HG02798 (cell line): Measurements from ENCODE around the gene CHD3.

ENCODE experiments used
- ATAC-seq: cut with Tn5 transposase; IDR thresholded peaks from one replicate; pipeline ENCODE4 v1.9.1; 2021; ENCODE audit warnings: mild to moderate bottlenecking; ENCODE audit not compliant: unreplicated experiment, poor library complexity

The CHD3 gene

DNA sequence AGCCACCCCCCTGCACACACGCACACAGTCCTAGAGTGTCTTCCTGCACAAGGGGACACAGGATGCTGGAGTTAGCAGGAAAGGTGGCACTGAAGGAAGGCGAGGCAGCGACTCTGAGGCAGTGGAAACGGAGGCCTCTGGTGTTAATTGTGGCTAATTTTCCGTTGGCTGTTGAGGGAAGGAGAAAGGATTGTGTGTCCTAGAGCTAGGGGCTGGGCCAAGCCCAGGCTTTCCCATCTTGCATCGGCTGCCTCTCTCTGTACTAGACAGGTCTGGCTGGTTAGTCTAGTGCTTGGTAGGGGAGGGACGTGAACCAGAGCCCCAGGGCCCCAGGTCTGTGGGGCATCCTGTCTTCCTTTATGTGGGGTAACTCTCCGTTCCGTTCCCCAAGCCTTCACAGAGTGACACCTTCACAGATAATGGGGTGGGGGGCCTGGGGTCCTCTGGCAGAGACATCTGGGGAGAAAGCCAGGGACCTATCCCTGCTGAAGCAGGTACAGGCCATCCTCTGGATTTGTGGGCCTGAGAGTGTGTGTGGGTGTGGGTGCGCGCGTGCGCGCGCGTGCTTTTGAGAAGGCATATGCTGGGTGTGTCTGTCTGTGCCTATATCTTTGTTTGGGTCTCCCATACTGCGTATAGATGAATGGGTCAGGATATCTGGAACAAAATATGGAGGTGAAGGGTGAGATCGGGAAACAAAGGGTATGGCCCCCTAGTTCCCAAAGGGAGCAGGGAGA, at the start of gene CHD3:
Gene CHD3 (plus strand): TSS at position 606 of the 737 bp plus-strand sequence. CDS start 212 bp downstream, outside the sequence.
- ATAC-seq: no peak

DNA sequence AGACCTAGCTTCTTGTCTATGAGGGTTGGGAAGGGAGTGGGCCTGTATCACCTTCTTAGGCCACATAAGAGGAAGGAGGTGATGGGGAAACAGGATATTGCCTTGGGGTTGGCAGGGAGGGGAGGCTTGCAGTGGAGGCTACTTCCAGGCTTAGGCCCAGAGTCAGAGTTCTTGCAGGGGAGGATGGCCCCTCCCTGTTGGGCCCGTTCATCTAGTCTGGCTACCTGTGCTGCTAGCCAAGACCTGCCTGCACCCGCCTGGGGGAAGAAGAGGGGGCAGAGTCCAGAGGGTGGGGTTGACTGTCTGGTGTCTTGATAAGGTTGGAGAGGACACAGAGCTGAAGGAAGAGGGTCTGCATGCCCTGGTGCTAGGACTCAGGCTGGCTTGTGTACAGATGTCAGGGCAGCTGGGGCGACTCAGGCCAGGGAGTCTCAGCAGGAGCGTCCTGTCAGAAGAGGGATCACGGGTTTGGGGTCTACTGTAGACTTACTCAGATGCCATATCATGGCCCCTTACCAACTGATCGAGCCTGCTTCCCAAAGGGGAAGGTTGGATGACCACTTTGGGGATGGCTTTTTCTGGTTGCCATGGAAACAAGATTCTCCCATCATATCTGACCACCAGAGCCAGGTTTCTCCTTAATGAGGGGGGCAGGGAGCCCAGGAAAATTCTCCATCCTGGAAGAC, 49.3 kb upstream of the CHD3 start:
- no peak for ATAC-seq

DNA sequence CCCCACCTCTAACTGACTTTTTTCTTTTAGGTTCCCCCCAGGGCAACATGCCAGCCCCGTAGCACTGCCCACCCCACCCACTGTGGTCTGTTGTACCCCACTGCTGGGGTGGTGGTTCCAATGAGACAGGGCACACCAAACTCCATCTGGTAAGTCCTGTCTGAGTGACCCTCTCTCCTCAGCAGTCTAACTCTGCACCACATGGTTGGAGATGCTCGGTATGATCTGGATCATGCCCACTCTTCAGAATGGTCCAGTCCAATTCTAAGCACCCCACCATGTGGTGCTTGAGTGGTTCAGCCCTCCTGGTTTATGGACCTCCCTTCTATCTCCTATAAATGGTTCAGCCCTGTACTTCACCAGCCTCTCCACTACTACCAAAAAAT, 48.7 kb upstream of the CHD3 start:
- no peak for ATAC-seq

DNA sequence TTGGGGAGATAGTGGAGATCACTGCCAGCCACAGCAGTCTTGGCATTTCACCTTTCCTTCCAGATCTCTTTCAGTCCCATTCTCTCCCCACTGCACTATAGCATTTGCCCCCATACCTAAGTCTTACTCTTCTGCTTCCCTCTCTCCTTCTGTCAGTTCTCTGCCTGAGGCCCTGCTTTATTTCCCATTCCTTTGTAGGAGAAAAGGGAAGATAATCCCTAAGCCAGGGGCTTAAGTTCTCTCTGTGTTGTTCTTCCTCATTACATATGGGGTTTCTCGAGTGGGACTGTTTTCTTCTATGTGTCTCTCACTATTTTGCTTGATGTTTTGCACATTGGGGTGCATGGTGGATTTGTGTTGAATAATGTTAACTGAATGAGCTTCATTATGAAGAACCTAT, 48.1 kb upstream of the CHD3 start:
- ATAC-seq: no peak

DNA sequence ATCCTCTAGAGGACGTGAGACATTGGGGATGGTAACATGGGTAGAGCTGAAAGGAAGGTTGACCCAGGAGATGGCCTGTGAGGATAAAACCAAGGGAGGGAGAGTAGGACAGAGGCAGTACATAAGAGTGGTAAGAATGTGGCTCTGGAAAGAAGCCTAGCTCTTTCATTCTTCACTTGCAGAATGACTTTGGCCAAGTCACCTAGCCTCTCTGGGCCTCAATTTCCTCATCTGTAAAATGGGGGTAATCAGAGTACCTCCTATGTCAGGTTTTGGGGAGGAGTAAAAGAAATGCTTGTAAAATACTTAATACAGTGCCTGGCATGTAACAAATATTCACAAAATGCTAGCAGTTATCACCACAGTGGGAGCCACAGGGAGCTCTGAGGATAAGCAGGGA, 47.7 kb upstream of the CHD3 start:
- ATAC-seq: no peak

DNA sequence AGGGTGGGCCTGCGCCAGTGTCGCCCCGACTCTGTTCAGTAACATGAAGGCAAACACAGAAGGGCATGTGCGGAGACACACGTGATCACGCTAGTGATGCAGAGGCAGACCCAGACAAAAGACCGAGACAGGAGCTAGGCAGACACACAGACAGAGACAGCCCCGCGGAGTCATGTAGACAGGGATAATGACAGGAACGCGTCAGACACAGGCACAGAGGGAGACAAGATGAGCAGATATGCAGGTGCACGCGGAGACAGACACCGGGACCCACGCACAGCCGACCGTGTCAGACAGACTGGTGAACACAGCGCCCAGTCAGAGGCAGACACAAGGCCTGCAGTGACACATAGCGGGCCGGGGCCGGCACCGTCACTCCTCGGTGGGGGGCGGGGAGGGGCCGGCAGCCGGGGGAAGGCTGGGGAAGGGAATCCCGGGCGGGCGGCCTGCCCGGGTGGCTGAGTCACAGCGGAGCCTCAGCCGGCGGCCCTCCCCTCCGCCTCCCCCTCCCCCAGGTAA, 47.1 kb upstream of the CHD3 start:
- ATAC-seq: peak; percentile 6

DNA sequence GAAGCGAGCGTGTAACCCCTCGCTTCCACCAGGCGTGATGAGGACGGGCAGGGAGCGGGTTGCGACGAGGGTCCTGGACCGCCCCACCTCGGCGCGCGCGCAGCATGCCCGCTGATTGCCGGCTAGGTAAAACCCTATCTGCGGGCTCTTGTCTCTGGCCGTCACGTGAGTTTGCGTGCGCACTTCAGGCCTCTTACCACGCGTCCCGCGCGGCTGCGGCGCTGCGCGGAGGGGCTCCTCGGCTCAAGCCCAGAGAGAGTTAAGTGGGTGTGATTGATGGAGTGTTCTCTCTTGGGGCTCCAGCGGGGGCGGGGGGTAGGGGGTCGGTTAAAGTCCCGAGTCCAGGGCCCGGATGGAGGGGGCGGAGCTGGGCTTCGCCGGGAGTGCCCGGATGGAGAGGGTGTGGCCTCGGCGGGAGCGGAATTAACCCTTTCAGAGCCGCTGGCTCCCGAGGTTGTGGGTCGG, 46.6 kb upstream of the CHD3 start:
- ATAC-seq: peak; percentile 31

DNA sequence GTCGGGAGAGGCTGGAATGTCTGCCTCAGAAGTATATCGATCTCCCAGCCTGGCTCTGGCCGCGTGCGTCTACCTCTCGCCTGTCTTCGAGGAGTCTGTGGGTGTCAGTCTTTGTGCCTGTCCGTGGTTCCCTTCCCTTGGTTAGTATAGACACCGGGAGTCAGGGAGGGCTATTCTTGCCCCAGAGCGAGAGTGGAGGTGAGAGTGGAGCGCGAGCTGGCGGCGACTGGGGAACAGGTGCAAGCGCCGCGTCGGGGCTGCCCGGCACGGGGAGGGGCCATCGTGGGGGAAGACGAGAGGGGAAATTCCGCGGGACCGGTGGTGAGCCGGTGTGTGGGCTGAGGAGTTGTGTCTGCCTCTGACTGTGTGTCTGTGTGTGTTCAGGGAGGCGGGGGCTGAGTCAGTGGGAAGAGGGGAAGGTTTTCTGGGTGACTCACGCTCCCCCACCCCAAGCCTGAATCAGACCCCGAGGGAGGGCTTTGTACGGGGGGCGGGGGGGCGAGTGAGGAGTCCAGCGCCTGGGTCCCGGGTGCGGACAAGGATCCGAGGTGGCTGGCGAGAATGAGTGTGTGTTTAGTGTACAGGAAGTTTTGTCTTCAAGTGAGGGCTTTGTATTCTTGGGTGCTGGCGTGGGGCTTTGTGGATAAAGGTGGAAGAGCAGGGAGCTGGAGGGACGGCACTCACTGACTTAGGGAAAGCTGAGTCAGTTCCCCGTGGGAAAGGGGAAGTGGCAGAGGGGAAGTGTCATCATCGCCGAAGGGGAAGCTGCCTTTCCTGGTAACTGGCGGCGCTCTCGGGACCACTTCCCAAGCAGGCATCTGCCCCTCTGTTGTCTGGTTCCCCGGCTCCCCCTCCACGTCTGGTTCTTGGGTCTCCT, 46.0 kb upstream of the CHD3 start:
- ATAC-seq: peak; percentile 32

DNA sequence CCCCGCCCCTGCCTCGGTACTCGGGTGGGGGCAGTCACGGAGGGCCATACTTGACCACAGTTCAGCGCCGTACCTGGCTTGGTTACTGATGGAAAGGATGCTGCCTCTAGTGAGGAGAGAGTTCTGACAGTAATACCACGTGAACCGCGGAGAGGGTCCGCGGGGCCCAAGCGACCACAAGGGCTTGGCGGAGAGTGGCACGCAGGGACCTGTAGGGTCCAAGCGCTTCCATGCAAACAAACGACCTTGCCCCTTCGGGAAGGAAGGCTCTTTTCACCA, 45.4 kb upstream of the CHD3 start:
- ATAC-seq: no peak

DNA sequence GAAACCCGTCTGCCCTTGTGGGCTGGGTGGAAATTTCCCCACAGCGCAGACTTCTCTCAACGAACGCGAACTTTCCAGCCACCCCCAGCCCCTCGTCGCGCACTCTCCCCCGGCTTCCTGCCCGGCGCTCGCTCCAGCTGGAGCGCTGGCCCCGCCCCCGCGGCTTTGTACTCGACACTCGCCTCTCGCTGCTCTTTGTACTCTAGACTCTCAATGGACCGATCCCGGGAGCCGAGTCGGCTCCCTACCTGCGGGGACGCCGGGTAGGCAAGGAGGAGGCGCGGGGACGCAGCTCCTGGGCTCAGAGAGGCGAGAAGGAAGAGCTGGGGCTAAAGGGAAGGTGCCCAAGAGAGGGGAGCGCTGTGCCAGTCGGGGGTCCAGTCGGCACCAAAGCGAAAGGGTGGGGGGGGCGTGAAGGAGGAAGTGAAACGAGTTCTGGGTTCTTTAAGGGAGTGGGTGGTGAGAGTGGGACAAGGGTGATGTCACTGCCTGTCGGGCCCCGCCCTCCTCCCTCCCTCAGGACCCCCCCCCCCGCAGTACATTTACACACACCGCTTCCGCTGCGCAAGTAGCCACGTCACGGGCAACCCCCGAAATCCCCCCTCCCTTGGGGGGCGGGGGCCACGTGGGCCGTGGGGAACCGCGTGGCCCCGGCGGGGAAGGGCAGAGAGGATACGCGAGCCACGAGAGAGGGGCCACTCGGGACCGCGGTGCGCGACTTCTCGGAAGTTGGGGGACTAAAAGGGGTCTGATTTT, 44.9 kb upstream of the CHD3 start:
- peak; percentile 34 for ATAC-seq

DNA sequence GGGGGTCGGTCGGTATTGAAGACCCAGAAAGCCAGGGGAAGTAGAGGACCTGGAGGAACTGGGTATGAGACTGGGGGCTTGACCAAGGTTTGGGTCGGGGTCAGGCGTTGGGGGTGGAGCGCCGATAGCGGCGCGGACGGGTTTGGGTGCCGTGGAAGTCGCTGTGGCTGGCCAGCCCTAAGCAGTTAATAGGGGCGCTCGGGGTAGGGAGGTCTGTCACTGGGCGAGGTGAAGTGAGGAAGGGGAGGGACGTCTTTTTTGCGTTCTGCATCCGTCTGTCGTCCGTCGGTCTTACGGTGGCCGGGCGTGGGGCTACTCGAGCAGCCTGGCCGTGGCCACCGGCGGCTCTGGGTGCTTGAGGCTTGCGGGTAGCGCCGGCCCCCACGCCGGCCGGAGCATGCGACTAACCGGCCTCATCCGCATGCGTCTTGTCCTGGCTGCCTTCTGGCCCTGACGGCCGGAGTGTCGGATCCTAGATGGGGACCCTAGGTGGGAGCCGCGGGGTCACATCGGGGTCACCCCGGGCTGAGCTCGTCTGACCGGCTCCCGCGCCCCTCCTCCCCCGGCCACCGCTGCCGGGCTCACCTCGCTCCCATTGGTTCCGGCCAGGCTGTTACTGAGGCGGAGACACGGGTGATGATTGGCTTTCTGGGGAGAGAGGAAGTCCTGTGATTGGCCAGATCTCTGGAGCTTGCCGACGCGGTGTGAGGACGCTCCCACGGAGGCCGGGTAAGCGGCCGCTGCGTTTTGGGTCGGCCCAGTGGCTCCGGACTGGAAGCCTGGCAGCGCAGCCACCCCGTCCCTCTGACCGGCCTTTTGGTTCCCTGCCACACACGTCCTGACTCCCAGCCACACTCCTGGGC, 44.1 kb upstream of the CHD3 start:
- peak; percentile 53 for ATAC-seq

DNA sequence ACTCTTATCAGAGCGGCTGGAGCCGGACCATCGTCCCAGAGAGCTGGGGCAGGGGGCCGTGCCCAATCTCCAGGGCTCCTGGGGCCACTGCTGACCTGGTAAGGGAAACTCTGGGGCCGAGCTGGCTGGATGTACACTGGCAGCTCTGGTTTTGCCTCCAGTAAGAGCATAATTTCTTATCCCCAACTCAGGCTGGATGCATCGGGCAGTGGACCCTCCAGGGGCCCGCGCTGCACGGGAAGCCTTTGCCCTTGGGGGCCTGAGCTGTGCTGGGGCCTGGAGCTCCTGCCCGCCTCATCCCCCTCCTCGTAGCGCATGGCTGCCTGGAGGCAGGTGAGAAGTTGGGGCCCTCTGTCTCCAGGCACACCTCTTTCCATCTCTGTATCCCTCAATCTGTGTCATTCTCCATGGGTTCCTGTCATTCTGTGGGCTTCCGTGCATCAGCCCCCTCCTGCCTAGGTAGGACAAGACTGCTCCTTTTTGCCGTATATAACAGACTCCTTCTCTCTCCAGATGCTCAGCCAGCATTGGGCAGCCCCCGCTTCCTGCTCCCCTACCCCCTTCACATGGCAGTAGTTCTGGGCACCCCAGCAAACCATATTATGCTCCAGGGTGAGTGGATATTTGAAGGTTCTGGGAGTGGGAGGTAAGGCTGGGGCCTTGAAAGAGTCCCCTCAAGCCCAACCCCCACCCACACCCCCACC, 43.1 kb upstream of the CHD3 start:
- ATAC-seq: no peak

DNA sequence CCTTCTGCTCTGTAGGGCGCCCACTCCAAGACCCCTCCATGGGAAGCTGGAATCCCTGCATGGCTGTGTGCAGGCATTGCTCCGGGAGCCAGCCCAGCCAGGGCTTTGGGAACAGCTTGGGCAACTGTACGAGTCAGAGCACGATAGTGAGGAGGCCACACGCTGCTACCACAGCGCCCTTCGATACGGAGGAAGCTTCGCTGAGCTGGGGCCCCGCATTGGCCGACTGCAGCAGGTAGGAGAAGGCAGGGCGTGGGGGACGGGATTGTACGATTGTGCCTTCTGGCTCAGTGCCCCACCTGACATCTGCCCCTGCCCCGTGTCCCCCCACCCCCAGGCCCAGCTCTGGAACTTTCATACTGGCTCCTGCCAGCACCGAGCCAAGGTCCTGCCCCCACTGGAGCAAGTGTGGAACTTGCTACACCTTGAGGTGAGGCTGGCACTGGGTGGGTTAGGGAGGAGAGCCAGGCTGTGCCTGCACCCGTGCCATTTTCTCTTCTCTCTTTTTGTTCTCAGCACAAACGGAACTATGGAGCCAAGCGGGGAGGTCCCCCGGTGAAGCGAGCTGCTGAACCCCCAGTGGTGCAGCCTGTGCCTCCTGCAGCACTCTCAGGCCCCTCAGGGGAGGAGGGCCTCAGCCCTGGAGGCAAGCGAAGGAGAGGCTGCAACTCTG, 42.4 kb upstream of the CHD3 start:
- no peak for ATAC-seq

DNA sequence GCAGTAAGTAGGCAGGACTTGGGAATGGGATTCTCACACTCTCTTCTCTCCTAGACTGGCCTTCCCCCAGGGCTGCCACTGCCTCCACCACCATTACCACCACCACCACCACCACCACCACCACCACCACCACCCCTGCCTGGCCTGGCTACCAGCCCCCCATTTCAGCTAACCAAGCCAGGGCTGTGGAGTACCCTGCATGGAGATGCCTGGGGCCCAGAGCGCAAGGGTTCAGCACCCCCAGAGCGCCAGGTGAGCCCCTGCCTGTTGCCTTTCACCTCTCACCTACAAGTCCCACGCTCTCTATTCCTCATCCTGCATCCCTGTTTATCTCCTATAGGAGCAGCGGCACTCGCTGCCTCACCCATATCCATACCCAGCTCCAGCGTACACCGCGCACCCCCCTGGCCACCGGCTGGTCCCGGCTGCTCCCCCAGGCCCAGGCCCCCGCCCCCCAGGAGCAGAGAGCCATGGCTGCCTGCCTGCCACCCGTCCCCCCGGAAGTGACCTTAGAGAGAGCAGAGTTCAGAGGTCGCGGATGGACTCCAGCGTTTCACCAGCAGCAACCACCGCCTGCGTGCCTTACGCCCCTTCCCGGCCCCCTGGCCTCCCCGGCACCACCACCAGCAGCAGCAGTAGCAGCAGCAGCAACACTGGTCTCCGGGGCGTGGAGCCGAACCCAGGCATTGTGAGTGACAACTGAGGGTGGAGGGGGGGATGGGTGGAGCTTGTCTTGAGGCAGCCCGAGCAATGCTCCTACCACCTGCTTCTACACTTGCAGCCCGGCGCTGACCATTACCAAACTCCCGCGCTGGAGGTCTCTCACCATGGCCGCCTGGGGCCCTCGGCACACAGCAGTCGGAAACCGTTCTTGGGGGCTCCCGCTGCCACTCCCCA, 41.6 kb upstream of the CHD3 start:
- no peak for ATAC-seq

DNA sequence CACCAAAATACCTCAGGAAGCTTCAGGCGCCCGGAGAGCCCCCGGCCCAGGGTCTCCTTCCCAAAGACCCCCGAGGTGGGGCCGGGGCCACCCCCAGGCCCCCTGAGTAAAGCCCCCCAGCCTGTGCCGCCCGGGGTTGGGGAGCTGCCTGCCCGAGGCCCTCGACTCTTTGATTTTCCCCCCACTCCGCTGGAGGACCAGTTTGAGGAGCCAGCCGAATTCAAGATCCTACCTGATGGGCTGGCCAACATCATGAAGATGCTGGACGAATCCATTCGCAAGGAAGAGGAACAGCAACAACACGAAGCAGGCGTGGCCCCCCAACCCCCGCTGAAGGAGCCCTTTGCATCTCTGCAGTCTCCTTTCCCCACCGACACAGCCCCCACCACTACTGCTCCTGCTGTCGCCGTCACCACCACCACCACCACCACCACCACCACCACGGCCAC, 40.4 kb upstream of the CHD3 start:
- no peak for ATAC-seq

DNA sequence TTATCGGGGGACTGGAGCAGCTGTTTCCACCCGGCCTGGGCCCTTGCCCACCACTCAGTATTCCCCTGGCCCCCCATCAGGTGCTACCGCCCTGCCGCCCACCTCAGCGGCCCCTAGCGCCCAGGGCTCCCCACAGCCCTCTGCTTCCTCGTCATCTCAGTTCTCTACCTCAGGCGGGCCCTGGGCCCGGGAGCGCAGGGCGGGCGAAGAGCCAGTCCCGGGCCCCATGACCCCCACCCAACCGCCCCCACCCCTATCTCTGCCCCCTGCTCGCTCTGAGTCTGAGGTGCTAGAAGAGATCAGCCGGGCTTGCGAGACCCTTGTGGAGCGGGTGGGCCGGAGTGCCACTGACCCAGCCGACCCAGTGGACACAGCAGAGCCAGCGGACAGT, 39.9 kb upstream of the CHD3 start:
- ATAC-seq: no peak

DNA sequence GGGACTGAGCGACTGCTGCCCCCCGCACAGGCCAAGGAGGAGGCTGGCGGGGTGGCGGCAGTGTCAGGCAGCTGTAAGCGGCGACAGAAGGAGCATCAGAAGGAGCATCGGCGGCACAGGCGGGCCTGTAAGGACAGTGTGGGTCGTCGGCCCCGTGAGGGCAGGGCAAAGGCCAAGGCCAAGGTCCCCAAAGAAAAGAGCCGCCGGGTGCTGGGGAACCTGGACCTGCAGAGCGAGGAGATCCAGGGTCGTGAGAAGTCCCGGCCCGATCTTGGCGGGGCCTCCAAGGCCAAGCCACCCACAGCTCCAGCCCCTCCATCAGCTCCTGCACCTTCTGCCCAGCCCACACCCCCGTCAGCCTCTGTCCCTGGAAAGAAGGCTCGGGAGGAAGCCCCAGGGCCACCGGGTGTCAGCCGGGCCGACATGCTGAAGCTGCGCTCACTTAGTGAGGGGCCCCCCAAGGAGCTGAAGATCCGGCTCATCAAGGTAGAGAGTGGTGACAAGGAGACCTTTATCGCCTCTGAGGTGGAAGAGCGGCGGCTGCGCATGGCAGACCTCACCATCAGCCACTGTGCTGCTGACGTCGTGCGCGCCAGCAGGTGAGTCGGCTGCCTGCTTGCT, 39.3 kb upstream of the CHD3 start:
- no peak for ATAC-seq
